ENCODE measurements around the gene MRPL43. TPM values are rescaled to one million over a fixed set of nuclear protein-coding genes. Genes with fewer than 3 reads are reported as not detected.
A peak's percentile ranks its signal among the peaks of the same experiment; 100 is the strongest.

Gene MRPL43
- total RNA-seq, 1 experiment from 2014 or later, result 91.3 TPM

DNA sequence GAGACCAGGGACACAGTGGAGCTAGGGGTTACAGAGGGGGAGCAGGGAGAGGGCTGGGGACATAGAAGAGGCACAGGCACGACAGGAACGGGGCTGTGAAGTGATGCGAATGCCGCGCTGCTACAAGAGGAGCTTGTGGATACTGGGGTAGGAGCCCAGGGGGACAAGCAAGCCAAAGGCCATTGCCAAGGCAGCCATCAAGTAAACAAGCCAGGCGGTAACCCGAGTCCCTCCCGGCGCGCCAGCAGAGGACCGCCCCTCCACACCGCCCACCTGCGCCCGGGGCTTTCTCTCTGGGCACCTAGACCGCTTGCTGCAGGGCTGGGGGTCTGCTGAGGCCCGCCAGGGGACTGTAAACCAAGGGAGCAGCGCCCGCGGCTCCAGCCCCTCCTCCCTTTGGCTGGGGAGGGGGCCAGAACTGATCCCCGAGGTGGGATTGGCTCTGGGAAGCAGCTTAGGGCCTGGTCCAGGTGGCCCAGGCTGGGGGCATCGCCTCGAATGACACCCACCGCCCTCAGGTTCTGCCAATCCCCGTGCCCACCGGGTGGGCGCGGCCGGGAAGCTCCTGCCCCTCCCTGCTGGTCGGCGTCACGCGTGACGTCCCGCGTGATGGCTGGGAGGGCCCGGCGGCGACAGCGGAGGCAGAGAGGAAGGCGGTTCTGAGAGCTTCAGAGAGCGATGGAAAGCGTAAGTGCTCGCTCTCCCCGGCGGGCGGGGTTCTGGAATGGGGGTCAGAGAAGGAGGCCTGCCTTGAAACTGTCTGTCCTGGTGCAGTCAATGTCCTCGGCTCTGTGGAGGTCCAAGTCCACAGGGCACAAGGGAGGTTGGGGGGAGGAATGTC is 44.7 kb upstream of the MRPL43 start (continued):
- TF ChIP-seq, protein P1, sequence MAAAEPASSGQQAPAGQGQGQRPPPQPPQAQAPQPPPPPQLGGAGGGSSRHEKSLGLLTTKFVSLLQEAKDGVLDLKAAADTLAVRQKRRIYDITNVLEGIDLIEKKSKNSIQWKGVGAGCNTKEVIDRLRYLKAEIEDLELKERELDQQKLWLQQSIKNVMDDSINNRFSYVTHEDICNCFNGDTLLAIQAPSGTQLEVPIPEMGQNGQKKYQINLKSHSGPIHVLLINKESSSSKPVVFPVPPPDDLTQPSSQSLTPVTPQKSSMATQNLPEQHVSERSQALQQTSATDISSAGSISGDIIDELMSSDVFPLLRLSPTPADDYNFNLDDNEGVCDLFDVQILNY (CRISPR knock-in tag; IDR thresholded peaks at IDR 0.05), result no peak
- no peak for TF ChIP-seq NR1H2 (CRISPR knock-in tag; IDR thresholded peaks at IDR 0.05)
- TF ChIP-seq ZNF416 (CRISPR knock-in tag; IDR thresholded peaks at IDR 0.05), result no peak
- TF ChIP-seq, protein P2, sequence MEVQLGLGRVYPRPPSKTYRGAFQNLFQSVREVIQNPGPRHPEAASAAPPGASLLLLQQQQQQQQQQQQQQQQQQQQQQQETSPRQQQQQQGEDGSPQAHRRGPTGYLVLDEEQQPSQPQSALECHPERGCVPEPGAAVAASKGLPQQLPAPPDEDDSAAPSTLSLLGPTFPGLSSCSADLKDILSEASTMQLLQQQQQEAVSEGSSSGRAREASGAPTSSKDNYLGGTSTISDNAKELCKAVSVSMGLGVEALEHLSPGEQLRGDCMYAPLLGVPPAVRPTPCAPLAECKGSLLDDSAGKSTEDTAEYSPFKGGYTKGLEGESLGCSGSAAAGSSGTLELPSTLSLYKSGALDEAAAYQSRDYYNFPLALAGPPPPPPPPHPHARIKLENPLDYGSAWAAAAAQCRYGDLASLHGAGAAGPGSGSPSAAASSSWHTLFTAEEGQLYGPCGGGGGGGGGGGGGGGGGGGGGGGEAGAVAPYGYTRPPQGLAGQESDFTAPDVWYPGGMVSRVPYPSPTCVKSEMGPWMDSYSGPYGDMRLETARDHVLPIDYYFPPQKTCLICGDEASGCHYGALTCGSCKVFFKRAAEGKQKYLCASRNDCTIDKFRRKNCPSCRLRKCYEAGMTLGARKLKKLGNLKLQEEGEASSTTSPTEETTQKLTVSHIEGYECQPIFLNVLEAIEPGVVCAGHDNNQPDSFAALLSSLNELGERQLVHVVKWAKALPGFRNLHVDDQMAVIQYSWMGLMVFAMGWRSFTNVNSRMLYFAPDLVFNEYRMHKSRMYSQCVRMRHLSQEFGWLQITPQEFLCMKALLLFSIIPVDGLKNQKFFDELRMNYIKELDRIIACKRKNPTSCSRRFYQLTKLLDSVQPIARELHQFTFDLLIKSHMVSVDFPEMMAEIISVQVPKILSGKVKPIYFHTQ (CRISPR knock-in tag; IDR thresholded peaks at IDR 0.05), result no peak
- TF ChIP-seq IRF2 (CRISPR knock-in tag; IDR thresholded peaks at IDR 0.05; ENCODE audit: borderline replicate concordance, low read depth), result no peak
- TF ChIP-seq, protein P3, sequence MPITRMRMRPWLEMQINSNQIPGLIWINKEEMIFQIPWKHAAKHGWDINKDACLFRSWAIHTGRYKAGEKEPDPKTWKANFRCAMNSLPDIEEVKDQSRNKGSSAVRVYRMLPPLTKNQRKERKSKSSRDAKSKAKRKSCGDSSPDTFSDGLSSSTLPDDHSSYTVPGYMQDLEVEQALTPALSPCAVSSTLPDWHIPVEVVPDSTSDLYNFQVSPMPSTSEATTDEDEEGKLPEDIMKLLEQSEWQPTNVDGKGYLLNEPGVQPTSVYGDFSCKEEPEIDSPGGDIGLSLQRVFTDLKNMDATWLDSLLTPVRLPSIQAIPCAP (CRISPR knock-in tag; IDR thresholded peaks at IDR 0.05), result no peak

DNA sequence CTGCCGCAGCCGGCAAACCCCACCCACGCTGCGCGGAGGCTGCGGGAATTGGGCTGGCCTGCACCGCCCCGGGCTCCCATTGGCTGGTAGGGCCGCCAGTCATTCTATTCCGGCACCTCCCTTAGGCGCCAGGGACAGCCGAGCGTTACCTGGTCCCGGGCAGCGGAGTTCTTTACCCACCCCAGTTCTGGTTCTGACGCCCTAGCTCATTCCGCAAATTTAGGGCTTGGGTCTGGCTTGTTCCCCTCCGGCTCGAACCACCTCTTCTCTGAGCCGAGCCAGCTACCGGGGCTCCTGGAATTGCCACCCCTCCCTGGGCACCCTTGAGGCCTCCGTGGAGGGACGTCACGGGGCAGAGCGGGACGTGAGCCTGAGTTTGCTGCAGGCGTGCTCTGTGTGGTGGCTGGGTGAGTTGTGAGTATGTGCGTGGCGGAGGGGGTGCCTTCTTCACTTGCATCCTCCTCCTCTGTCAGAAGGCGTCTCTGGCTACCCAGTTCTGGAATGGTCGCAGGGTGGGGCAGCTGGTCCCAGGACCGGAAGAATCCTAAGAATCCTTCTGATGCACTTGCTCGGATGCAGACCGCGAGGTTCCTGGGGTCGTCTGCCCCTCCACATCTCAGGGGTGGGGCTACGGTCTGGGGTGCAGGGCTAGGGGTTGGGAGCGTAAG is 44.0 kb upstream of the MRPL43 start, which contains the start of the genes PDZD7 and SFXN3:
TSS of gene PDZD7 (minus strand) at position 2 of the 668 bp plus-strand sequence. CDS start 910 bp downstream, outside the sequence.
TSS of gene SFXN3 (plus strand) at position 107 of the 668 bp plus-strand sequence. CDS start 3,461 bp downstream, outside the sequence.
- no peaks in the 10 kb centered on the region for H3K36me3 Mint-ChIP-seq
- no peak within 1 kb of the TSS for H3K27ac Mint-ChIP-seq
- H3K4me3 Mint-ChIP-seq, result peak within 1 kb of the TSS; percentile 75
- ChIA-PET CTCF (interaction anchor here (0.6 to 6.9 kb wide), 30 partner anchors 9 to 469 kb away, joined by 3 to 219 read pairs (median 4); partner anchors contain the start of genes KAZALD1, LZTS2, MRPL43 and SEMA4G), POLR2A (interaction anchor here (0.7 to 1.9 kb wide), 4 partner anchors 12 to 35 kb away, joined by 3 to 10 read pairs (median 4); no protein-coding TSS in a partner anchor)
- DNase-seq (ENCODE audit: low spot score), result peak; percentile 97
- TF ChIP-seq ETV6 (CRISPR knock-in tag; IDR thresholded peaks at IDR 0.05), result peak; percentile 16; the same call in 1 of the 2 replicates
- no peak for TF ChIP-seq SMAD3 (CRISPR knock-in tag; IDR thresholded peaks at IDR 0.05; ENCODE audit: borderline replicate concordance)
- peak; percentile 73 for TF ChIP-seq SP1 (CRISPR knock-in tag; conservative IDR thresholded peaks at IDR 0.05)
- TF ChIP-seq ESRRA (CRISPR knock-in tag; IDR thresholded peaks at IDR 0.05; ENCODE audit: borderline replicate concordance), result no peak
- peak; percentile 99 for TF ChIP-seq NFYB (CRISPR knock-in tag; conservative IDR thresholded peaks at IDR 0.05; ENCODE audit: low read depth)
- peaks cover 36% of the 10 kb centered on the region for H3K4me1 Mint-ChIP-seq
- peaks cover 55% of the 10 kb centered on the region for H3K27me3 Mint-ChIP-seq (ENCODE audit: low read depth)
- peak; percentile 88 for ATAC-seq
- no peaks in the 10 kb centered on the region for H3K9me3 Mint-ChIP-seq

DNA sequence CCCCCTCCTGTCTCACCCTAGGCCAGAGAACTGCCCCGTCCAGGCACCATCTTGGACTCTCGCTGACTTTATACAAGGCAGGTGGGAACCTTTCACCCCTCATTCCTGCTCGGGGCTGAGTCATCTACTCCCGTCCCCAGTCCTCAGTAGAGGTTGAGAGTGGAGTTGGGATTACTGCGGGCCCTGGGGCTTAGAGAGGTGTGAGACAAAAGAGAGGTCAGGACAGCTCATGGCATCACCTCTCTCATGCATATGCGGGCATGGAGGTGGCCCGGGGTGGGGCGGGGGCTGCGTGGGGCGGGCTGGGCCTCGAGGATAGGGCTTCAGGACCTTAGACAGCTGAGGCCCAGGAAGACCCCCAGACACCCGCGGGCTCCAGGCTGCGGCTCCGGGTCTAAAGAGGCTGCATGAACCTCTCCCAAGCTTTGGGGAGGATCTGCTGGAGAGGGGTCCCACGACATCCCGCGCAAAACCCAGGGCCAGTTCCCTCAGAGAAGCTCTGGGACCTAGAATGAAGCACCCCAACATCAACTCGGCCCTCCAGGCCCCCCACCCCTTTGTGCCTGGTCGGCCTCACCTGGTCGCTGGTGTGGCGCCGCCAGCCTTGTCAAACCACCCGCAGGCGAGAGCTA is 43.3 kb upstream of the MRPL43 start:
- POLR2A ChIA-PET, result interaction anchor here (0.7 to 1.9 kb wide), 4 partner anchors 12 to 34 kb away, joined by 3 to 10 read pairs (median 4); no protein-coding TSS in a partner anchor
- CTCF ChIA-PET, result interaction anchor here (0.6 to 6.9 kb wide), 29 partner anchors 8 to 701 kb away, joined by 3 to 219 read pairs (median 5); partner anchors contain the start of genes KAZALD1, LZTS2, MRPL43 and TWNK
- ATAC-seq, result peak; percentile 10
- peak overlapping the region; percentile 75 for H3K4me3 Mint-ChIP-seq
- peaks cover 52% of the 10 kb centered on the region for H3K27me3 Mint-ChIP-seq (ENCODE audit: low read depth)
- no peak overlapping the region for H3K27ac Mint-ChIP-seq
- H3K36me3 Mint-ChIP-seq, result no peaks in the 10 kb centered on the region
- no peak for DNase-seq (ENCODE audit: low spot score)
- H3K4me1 Mint-ChIP-seq, result peaks cover 36% of the 10 kb centered on the region
- no peaks in the 10 kb centered on the region for H3K9me3 Mint-ChIP-seq
- TF ChIP-seq JAZF1 (CRISPR knock-in tag; IDR thresholded peaks at IDR 0.05) (no peak), ZNF317 (CRISPR knock-in tag; IDR thresholded peaks at IDR 0.05; ENCODE audit: borderline replicate concordance, low read depth) (no peak), TP53 (CRISPR knock-in tag; IDR thresholded peaks at IDR 0.05) (no peak), SMAD4 (CRISPR knock-in tag; IDR thresholded peaks at IDR 0.05) (no peak), NFYB (CRISPR knock-in tag; conservative IDR thresholded peaks at IDR 0.05; ENCODE audit: low read depth) (no peak), NR1H2 (CRISPR knock-in tag; IDR thresholded peaks at IDR 0.05) (no peak), PRRX2 (CRISPR knock-in tag; IDR thresholded peaks at IDR 0.05) (no peak), GRHL2 (CRISPR knock-in tag; IDR thresholded peaks at IDR 0.05; ENCODE audit: insufficient replicate concordance, severe bottlenecking) (no peak), SMAD3 (CRISPR knock-in tag; IDR thresholded peaks at IDR 0.05; ENCODE audit: borderline replicate concordance) (no peak)
- TF ChIP-seq, protein P4, sequence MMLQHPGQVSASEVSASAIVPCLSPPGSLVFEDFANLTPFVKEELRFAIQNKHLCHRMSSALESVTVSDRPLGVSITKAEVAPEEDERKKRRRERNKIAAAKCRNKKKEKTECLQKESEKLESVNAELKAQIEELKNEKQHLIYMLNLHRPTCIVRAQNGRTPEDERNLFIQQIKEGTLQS (CRISPR knock-in tag; conservative IDR thresholded peaks at IDR 0.05), result no peak
- TF ChIP-seq, protein P5, sequence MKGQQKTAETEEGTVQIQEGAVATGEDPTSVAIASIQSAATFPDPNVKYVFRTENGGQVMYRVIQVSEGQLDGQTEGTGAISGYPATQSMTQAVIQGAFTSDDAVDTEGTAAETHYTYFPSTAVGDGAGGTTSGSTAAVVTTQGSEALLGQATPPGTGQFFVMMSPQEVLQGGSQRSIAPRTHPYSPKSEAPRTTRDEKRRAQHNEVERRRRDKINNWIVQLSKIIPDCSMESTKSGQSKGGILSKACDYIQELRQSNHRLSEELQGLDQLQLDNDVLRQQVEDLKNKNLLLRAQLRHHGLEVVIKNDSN (CRISPR knock-in tag; IDR thresholded peaks at IDR 0.05), result no peak
